Fibroblast of lung (primary cell): ENCODE measurements around the gene MT1A. TPM values are rescaled to one million over a fixed set of nuclear protein-coding genes. Genes with fewer than 3 reads are reported as not detected.
A peak's percentile ranks its signal among the peaks of the same experiment; 100 is the strongest.

ENCODE experiments used
- DNase-seq, 2 donors: peaks; one replicate each; pipeline versions ENCODE4 v3.0.0 to v3.0.0-alpha.2; 2010; ENCODE audit warnings: low read depth in 2 of 2
- H2AFZ ChIP-seq: 2 replicates; pipeline ENCODE4 v1.5.1; 2012; ENCODE audit warnings: low read length, control low read depth, inconsistent platforms
- H3K27ac ChIP-seq: 2 replicates; pipeline ENCODE4 v1.5.1; 2011; ENCODE audit warnings: low read length, control low read depth; ENCODE audit not compliant: insufficient read depth
- H3K27me3 ChIP-seq: 2 replicates; pipeline ENCODE4 v1.5.1; 2011; ENCODE audit warnings: mild to moderate bottlenecking, low read length; ENCODE audit not compliant: control insufficient read depth, insufficient read depth
- H3K36me3 ChIP-seq: 2 replicates; pipeline ENCODE4 v1.5.1; 2011; ENCODE audit warnings: low read length; ENCODE audit not compliant: control insufficient read depth, insufficient read depth
- H3K4me1 ChIP-seq: 2 replicates; pipeline ENCODE4 v1.5.1; 2011; ENCODE audit warnings: low read length; ENCODE audit not compliant: control insufficient read depth, insufficient read depth; ENCODE audit errors: extremely low read depth
- H3K4me2 ChIP-seq: 2 replicates; pipeline ENCODE4 v1.5.1; 2011; ENCODE audit warnings: low read length, control low read depth; ENCODE audit not compliant: insufficient read depth; ENCODE audit errors: extremely low read depth
- H3K4me3 ChIP-seq, 4 experiments: fragments of 200-600 bp in 1 of 4; sonication (generic) in 1 of 4; replicated peaks in 1 of 4; 2 replicates each; pipeline ENCODE4 v1.5.1; 2011 to 2016; ENCODE audit warnings: low read length in 4 of 4, low read depth in 3 of 4, mild to moderate bottlenecking in 3 of 4, control low read depth in 2 of 4, inconsistent platforms in 1 of 4, mixed read lengths in 1 of 4; ENCODE audit not compliant: insufficient read depth in 1 of 4; ENCODE audit errors: control extremely low read depth in 1 of 4
- H3K79me2 ChIP-seq: 2 replicates; pipeline ENCODE4 v1.5.1; 2012; ENCODE audit warnings: mild to moderate bottlenecking, low read length, inconsistent platforms; ENCODE audit not compliant: control insufficient read depth, insufficient read depth
- H3K9ac ChIP-seq: 2 replicates; pipeline ENCODE4 v1.5.1; 2011; ENCODE audit warnings: mild to moderate bottlenecking, low read length, control low read depth; ENCODE audit not compliant: insufficient read depth
- H3K9me3 ChIP-seq: 2 replicates; pipeline ENCODE4 v1.5.1; 2012; ENCODE audit warnings: low read depth, low read length; ENCODE audit not compliant: control insufficient read depth, insufficient read depth
- H4K20me1 ChIP-seq: 2 replicates; pipeline ENCODE4 v1.5.1; 2011; ENCODE audit warnings: low read length; ENCODE audit not compliant: control insufficient read depth, insufficient read depth; ENCODE audit errors: extremely low read depth
- CTCF ChIP-seq, 2 donors: IDR thresholded peaks in 1 of 2; conservative IDR thresholded peaks in 1 of 2; 1 replicate in 1 of 2; 2 replicates in 1 of 2; pipeline ENCODE4 v1.5.1; 2011 to 2012; ENCODE audit warnings: low read length in 2 of 2, control low read depth in 1 of 2, inconsistent platforms in 1 of 2, low read depth in 1 of 2, mild to moderate bottlenecking in 1 of 2
- EZH2 ChIP-seq: IDR thresholded peaks from 2 replicates; pipeline ENCODE4 v1.5.1; 2012; ENCODE audit warnings: low read length, control low read depth, mild to moderate bottlenecking; ENCODE audit errors: missing control alignments
- polyA plus RNA-seq, 2 donors: library from polyadenylated mRNA; depleted of rRNA in 1 of 2; stranded (reverse) in 1 of 2; unstranded in 1 of 2; fragments of >200 nt; gene quantifications; 2 replicates each; pipeline ENCODE4 v1.2.1, GENCODE V29; 2011 to 2012; ENCODE audit warnings: missing spikeins in 1 of 2
- total RNA-seq: library from RNA; depleted of rRNA; stranded (reverse); fragments of >200 nt; gene quantifications from 2 replicates; pipeline ENCODE4 v1.2.1, GENCODE V29; 2014

The MT1A gene
- total and polyA plus RNA-seq, 2 donors (not counting 1 experiment from before 2014, with no cell fraction given): 2.9 to 5.3 TPM

DNA sequence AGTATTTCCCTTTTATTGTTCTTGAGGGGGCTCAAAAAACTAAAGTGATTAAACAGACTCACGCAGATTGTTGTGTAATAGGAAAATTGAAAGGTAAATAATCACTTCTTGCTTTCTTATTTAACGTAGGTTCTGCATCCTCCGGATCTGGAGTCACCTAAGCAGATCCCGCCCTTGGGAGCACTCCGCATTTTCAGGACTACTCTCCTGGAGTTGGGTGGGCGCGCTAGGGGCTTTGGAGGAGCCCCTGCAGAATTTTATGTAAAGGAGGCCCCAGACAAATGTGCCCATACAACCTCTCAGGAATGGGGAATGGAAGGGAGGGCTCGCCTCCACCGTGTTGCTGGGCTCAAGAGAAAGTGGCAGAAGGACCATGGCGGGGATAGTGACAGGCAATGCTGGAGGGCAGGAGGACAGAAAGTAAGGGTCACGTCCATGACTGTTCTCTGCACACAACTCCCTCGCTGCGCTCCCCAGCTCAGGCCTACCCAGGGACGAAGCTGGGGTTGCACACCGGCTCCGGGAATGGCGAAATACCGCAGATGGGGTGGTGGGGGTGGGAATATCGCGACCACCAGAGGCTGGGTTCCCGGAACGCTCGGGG is 21.8 kb upstream of the MT1A start:
- Histone ChIP-seq H3K79me2 (no peaks in the 10 kb centered on the region), H2AFZ (peak overlapping the region; percentile 85), H3K36me3 (no peaks in the 10 kb centered on the region), H3K4me2 (peak overlapping the region; percentile 65), H3K27me3 (no peaks in the 10 kb centered on the region), H3K4me1 (peaks cover 19% of the 10 kb centered on the region), H3K4me3 (peak overlapping the region in 3 of 4 experiments; percentile 19 to 44 (median 31)), H3K9me3 (no peaks in the 10 kb centered on the region), H3K9ac (peak overlapping the region; percentile 36), H4K20me1 (no peaks in the 10 kb centered on the region), H3K27ac (peak overlapping the region; percentile 77)
- no peak for DNase-seq
- TF ChIP-seq EZH2 (no peak), CTCF (conservative IDR thresholded peaks at IDR 0.05 in 1 of 2, IDR thresholded peaks at IDR 0.05 in 1 of 2; ENCODE audit: low read depth in 1 of 2, low read length in 2 of 2) (no peak)

- Histone ChIP-seq H2AFZ (peak overlapping the region; percentile 85), H3K9me3 (no peaks in the 10 kb centered on the region), H3K36me3 (no peaks in the 10 kb centered on the region), H3K4me3 (peak overlapping the region; percentile 30 to 52 (median 38)), H3K27ac (peak overlapping the region; percentile 77), H3K27me3 (no peaks in the 10 kb centered on the region), H4K20me1 (no peaks in the 10 kb centered on the region), H3K4me2 (peak overlapping the region; percentile 97), H3K9ac (peak overlapping the region; percentile 36), H3K79me2 (no peaks in the 10 kb centered on the region), H3K4me1 (peaks cover 18% of the 10 kb centered on the region)
- TF ChIP-seq CTCF (conservative IDR thresholded peaks at IDR 0.05 in 1 of 2, IDR thresholded peaks at IDR 0.05 in 1 of 2; ENCODE audit: low read depth in 1 of 2, low read length in 2 of 2): no peak
- TF ChIP-seq EZH2: no peak
- DNase-seq: peak; percentile 73 to 78
Observed at GRCh38 chr16:56617212-56618085, 21.0 kb upstream of the MT1A start.

DNA sequence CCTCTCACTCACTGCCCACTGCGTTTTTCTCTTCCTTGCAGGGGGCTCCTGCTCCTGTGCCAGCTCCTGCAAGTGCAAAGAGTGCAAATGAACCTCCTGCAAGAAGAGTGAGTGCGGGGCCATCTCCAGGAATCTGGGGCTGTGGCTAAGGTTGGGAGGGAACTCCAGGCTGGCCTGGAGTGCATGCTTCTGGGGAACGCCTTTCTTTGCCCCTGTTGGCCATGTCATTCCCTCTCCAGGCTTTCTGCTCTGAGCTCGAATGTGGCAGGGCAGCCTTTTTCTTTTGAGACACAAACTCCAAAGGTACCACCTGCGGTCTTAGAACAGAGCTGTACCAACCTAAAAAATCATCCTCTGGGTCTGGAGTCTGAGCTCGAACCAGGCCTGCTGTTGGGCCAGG is 20.3 kb upstream of the MT1A start:
- peak overlapping the region; percentile 77 for H3K27ac ChIP-seq
- TF ChIP-seq CTCF (conservative IDR thresholded peaks at IDR 0.05 in 1 of 2, IDR thresholded peaks at IDR 0.05 in 1 of 2; ENCODE audit: low read depth in 1 of 2, low read length in 2 of 2) (no peak), EZH2 (no peak)
- H3K4me2 ChIP-seq: peak overlapping the region; percentile 97

More for the DNA sequence above, 20.3 kb upstream of the MT1A start:
- no peaks in the 10 kb centered on the region for H3K27me3 ChIP-seq
- H3K4me3 ChIP-seq: peak overlapping the region in 1 of 4 experiments; percentile 52
- no peaks in the 10 kb centered on the region for H3K9me3 ChIP-seq
- H3K79me2 ChIP-seq: no peaks in the 10 kb centered on the region
- peaks cover 18% of the 10 kb centered on the region for H3K4me1 ChIP-seq
- no peaks in the 10 kb centered on the region for H4K20me1 ChIP-seq
- H3K9ac ChIP-seq: no peak overlapping the region
- no peaks in the 10 kb centered on the region for H3K36me3 ChIP-seq
- DNase-seq: no peak
- no peak overlapping the region for H2AFZ ChIP-seq
